GM10266 (cell line): ENCODE data around the gene ACOT8.

Experiments used
- DNase-seq: peaks from one replicate; pipeline ENCODE4 v3.0.0; 2012; ENCODE audit errors: extremely low spot score
- TF ChIP-seq, protein P1 (sequence below): IDR thresholded peaks from 2 replicates; pipeline ENCODE4 v1.5.1; 2012; ENCODE audit warnings: mild to moderate bottlenecking, low read depth; ENCODE audit not compliant: control insufficient read depth, insufficient read depth; ENCODE audit errors: missing control alignments

The ACOT8 gene

DNA sequence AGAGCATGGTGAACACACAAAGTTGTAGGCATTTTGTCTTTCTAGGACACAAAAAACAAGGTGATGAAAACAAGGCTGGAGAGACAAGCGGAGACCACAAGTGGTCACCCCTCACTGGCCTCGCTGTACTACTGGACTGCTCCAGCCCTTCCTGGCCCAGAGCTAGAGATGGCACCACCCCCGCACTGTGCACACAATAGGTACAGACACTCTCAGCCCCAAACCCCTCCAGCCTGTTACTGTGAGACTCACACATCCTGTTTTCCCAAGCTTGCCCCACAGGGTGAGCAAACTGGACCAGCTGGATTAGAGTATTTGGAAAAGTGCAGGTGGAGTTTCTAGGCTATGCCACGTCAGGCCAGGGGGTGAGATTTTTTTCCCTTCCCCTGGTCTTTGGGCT is 15.4 kb upstream of the ACOT8 start:
- DNase-seq: no peak
- TF ChIP-seq, protein P1, sequence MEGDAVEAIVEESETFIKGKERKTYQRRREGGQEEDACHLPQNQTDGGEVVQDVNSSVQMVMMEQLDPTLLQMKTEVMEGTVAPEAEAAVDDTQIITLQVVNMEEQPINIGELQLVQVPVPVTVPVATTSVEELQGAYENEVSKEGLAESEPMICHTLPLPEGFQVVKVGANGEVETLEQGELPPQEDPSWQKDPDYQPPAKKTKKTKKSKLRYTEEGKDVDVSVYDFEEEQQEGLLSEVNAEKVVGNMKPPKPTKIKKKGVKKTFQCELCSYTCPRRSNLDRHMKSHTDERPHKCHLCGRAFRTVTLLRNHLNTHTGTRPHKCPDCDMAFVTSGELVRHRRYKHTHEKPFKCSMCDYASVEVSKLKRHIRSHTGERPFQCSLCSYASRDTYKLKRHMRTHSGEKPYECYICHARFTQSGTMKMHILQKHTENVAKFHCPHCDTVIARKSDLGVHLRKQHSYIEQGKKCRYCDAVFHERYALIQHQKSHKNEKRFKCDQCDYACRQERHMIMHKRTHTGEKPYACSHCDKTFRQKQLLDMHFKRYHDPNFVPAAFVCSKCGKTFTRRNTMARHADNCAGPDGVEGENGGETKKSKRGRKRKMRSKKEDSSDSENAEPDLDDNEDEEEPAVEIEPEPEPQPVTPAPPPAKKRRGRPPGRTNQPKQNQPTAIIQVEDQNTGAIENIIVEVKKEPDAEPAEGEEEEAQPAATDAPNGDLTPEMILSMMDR: no peak

DNA sequence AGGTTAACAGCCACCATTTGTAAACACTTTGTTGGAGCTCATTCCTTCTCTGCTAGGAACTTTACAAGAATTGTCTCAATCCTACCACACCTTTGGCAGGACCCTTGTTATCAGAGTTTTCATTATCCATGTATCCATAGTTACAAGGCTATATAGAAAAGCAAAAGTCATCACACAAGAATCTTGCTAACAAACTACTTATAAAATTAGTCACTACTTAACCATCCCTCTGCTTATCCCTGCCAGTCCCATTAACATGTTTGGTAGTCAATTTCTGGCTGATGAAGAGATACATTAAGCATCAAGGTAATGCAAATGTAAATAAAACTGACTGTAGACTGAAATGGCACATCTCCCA is 10.6 kb upstream of the ACOT8 start:
- DNase-seq: no peak

DNA sequence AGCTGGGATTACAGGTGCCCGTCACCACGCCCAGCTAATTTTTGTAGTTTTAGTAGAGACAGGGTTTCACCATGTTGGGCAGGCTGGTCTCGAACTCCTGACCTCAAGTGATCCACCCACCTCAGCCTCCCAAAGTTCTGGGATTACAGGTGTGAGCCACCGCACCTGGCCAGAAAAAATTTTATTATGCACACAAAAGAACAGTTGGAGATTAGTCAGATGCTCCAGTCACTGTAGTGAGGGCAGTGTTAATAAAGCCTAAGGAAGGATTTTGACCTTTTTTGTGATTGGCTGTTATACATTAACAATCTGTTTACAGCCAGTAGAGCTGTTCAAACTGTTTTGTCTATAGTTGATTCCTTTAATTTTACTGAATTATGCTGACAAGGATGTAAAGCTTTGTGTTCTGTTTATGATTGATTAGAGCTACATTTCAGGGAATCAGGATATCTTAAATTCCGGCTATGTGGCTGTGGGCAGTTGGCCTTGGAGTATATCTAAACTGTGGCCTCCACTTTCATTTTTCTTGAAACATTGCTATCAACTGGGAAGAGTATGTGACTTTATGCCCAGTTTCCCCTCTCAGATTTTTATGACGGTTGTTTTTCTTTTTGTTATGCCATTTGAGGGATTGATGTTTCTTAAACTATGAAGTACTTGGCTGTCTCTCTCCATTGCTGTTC is 10.1 kb upstream of the ACOT8 start:
- DNase-seq: no peak

More for the DNA sequence above, 10.6 kb upstream of the ACOT8 start:
- TF ChIP-seq, protein P1: no peak

DNA sequence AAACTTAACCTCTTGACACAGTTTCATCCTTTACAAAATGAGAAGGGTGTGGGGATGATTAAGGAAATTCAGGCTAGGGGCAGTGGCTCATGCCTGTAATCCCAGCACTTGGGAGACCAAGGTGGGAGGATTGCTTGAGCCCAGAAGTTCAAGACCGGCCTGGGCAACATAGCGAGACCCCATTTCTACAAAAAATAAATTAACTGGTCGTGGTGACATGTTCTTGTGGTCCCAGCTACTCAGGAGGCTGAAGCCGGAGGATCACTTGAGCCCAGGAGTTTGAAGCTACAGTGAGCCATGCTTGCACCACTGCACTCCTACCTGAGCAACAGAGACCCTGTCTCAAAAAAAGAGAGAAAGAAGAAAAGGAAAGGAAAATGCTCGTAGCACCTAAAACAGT is 9.3 kb upstream of the ACOT8 start:
- no peak for DNase-seq
- TF ChIP-seq, protein P1: no peak

More for the DNA sequence above, 10.1 kb upstream of the ACOT8 start:
- TF ChIP-seq, protein P1: no peak

DNA sequence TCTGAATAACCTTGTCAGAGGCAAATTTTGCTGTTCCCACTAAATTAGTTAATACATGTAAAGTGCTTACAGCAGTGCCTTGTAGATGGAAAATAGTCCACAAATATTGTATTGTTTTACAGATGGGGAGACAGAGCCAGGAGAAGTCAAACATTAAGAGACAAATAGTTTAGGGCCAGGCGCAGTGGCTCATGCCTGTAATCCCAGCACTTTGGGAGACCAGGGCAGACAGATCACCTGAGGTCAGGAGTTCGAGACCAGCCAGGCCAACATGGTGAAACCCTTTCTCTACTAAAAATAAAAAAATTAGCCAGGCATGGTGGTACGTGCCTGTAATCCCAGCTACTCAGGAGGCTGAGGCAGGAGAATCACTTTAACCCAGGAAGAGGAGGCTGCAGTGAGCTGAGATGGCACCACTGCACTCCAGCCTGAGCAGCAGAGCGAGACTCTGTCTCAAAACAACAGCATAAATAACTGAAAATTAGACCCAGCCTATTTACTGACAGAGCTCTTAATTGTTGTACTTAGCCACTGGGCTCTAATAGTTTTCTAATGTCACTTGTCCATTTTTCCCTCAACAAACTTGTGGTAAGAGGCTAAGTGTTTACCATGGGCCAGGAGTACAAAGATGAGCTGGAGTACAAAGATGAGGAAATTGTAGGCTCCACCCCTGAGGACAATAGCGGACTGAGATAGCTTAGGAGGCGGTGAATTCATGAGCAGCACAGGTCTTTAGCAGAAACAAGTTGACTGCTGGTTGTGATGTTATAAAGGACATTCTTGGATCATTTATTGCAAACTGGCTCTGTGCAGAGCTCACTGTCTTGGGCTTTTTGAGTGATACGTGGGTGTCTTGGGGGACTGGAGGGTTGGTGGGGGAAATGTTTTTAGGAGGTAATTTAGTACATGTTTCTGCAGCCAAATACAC is 6.6 kb upstream of the ACOT8 start:
- TF ChIP-seq, protein P1: no peak

DNA sequence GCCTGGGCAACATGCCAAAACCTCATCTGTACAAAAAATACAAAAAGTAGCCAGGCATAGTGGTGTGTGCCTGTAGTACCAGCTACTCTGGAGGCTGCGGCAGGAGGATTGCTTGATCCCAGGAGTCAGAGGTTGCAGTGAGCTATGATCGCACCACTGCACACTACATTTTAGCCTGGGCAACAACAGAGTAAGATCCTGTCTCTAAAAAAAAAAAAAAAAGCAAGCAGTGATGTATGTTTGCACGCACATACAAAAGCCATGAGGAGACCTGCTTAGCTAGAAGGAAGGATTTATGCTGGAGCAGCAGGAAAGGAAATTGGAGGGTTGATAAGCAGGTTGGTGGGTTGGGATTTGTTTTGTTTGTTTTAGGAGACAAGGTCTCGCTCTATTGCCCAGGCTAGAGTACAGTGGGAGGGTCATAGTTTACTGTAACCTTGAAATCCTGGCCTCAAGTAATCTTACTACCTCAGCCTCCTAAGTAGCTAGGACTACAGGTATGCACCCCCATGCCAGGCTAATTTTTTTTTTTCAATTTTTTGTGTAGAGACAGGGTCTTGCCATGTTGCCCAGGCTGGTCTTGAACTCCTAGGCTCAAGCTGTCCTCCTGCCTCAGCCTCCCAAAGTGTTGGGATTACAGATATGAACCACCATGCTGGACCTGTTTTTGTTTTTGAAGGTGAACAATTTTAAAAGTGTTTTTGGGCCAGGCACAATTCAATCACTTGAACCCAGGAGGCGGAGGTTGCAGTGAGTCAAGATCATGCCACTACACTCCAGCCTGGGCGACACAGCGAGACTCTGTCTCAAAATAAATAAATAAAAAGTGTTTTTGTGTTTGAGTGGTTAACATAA is 4.3 kb upstream of the ACOT8 start:
- TF ChIP-seq, protein P1: no peak
- DNase-seq: no peak

More for the DNA sequence above, 6.6 kb upstream of the ACOT8 start:
- no peak for DNase-seq
